ENCODE data around the gene FALEC.

FALEC gene

GRCh38 chr1:150512846-150513245, 2.7 kb upstream of the FALEC start:
- DNase-seq, result no peak

GRCh38 chr1:150513351-150513791, 2.2 kb upstream of the FALEC start:
- DNase-seq, result no peak

GRCh38 chr1:150514260-150514659, 1.3 kb upstream of the FALEC start:
- DNase-seq, result no peak

GRCh38 chr1:150514913-150515327, 632 bp upstream of the FALEC start:
- DNase-seq, result no peak

GRCh38 chr1:150516050-150516591, 569 bp downstream of the FALEC start:
- DNase-seq, result no peak

GRCh38 chr1:150516616-150517015, 1.1 kb downstream of the FALEC start:
- DNase-seq, result no peak

- DNase-seq, result no peak
Measured at GRCh38 chr1:150521196-150521968, 5.8 kb downstream of the FALEC start.

GRCh38 chr1:150525348-150525747, 9.8 kb downstream of the FALEC start:
- DNase-seq, result no peak

- no peak for DNase-seq
Measured at GRCh38 chr1:150528196-150528595, 12.6 kb downstream of the FALEC start.

- DNase-seq, result no peak
Measured at GRCh38 chr1:150529017-150529416, 13.5 kb downstream of the FALEC start.

- no peak for DNase-seq
Measured at GRCh38 chr1:150530491-150531159, 15.1 kb downstream of the FALEC start.

- no peak for DNase-seq
Measured at GRCh38 chr1:150532860-150533259, 17.3 kb downstream of the FALEC start.

- no peak for DNase-seq
Measured at GRCh38 chr1:150534002-150534401, 18.4 kb downstream of the FALEC start.

- no peak for DNase-seq
Measured at GRCh38 chr1:150535511-150536287, 20.1 kb downstream of the FALEC start.

GRCh38 chr1:150536836-150537731, 21.5 kb downstream of the FALEC start:
- no peak for DNase-seq

GRCh38 chr1:150537732-150538684, 22.5 kb downstream of the FALEC start:
- no peak for DNase-seq

GRCh38 chr1:150543500-150544143, 28.1 kb downstream of the FALEC start:
- DNase-seq, result no peak

- DNase-seq, result no peak
Measured at GRCh38 chr1:150544204-150544603, 28.7 kb downstream of the FALEC start.

- no peak for DNase-seq
Measured at GRCh38 chr1:150545486-150546032, 30.0 kb downstream of the FALEC start.

- DNase-seq, result no peak
Measured at GRCh38 chr1:150546294-150546937, 30.9 kb downstream of the FALEC start.
